SK-N-SH (cell line): ENCODE data around the gene SUCLG2. TPM values are rescaled to one million over a fixed set of nuclear protein-coding genes. Genes with fewer than 3 reads are reported as not detected.

Experiments used
- CTCF ChIA-PET: fragments of 300-600, 350-600 bp; formaldehyde crosslinking; extraction: SDS; loops from one replicate; lab custom pipeline; 2021; lab: Yijun Ruan, JAX
- POLR2A ChIA-PET: fragments of 350-600 bp; sonication (Branson Sonifier 250); formaldehyde crosslinking; extraction: SDS; loops from one replicate; lab custom pipeline; 2020; ENCODE audit warnings: antibody characterized with exemption, inconsistent platforms; lab: Yijun Ruan, JAX
- DNase-seq: peaks from one replicate; pipeline ENCODE4 v3.0.0; 2012
- H2AFZ ChIP-seq: fragments of 200-600 bp; sonication (generic); 2 replicates; pipeline ENCODE4 v1.8.1; 2016; ENCODE audit warnings: antibody characterized with exemption, mild to moderate bottlenecking, low read depth
- H3F3A ChIP-seq: fragments of 200-600 bp; sonication (generic); replicated peaks from 2 replicates; pipeline ENCODE3; 2016; ENCODE audit warnings: antibody characterized with exemption, mild to moderate bottlenecking; ENCODE audit not compliant: insufficient read depth
- H3K27ac ChIP-seq, 2 experiments: fragments of 200-500 bp in 1 of 2; fragments of 200-600 bp in 1 of 2; sonication (Bioruptor generic) in 1 of 2; sonication (generic), shearing (Covaris generic) in 1 of 2; 2 replicates each; pipeline versions ENCODE4 v1.5.1 to v1.6.1; 2014 to 2016; ENCODE audit warnings: low read depth in 2 of 2, inconsistent platforms in 1 of 2, low read length in 1 of 2, mild to moderate bottlenecking in 1 of 2, mixed read lengths in 1 of 2
- H3K27me3 ChIP-seq: fragments of 200-600 bp; sonication (generic), shearing (Covaris generic); 2 replicates; pipeline ENCODE4 v1.6.1; 2016; ENCODE audit warnings: mixed run types; ENCODE audit not compliant: insufficient read depth
- H3K36me3 ChIP-seq, 2 experiments: fragments of 200-500 bp in 1 of 2; fragments of 200-600 bp in 1 of 2; sonication (Bioruptor generic) in 1 of 2; sonication (generic) in 1 of 2; replicated peaks in 1 of 2; 2 replicates each; pipeline versions ENCODE3 to v1.5.1; 2014 to 2016; ENCODE audit warnings: low read length in 1 of 2, mild to moderate bottlenecking in 1 of 2; ENCODE audit not compliant: insufficient read depth in 2 of 2, control insufficient read depth in 1 of 2
- H3K4me1 ChIP-seq, 2 experiments: fragments of 200-500 bp in 1 of 2; fragments of 200-600 bp in 1 of 2; sonication (Bioruptor generic) in 1 of 2; sonication (generic), shearing (Covaris generic) in 1 of 2; 2 replicates each; pipeline versions ENCODE4 v1.5.1 to v1.6.1; 2014 to 2016; ENCODE audit warnings: low read depth in 1 of 2, low read length in 1 of 2, mixed run types in 1 of 2; ENCODE audit not compliant: insufficient read depth in 2 of 2, control insufficient read depth in 1 of 2
- H3K4me2 ChIP-seq: fragments of 200-600 bp; sonication (generic), shearing (Covaris generic); 2 replicates; pipeline ENCODE4 v1.6.1; 2017; ENCODE audit warnings: mixed run types
- H3K4me3 ChIP-seq, 2 experiments: fragments of 200-500 bp in 1 of 2; fragments of 200-600 bp in 1 of 2; sonication (Bioruptor generic) in 1 of 2; sonication (generic), shearing (Covaris generic) in 1 of 2; 2 replicates each; pipeline versions ENCODE4 v1.5.1 to v1.8.1; 2014 to 2016; ENCODE audit warnings: low read depth in 2 of 2, inconsistent platforms in 1 of 2, low read length in 1 of 2, mild to moderate bottlenecking in 1 of 2, mixed read lengths in 1 of 2, moderate library complexity in 1 of 2
- H3K79me2 ChIP-seq: fragments of 200-600 bp; sonication (generic); 2 replicates; pipeline ENCODE4 v1.8.1; 2017; ENCODE audit warnings: mild to moderate bottlenecking; ENCODE audit not compliant: insufficient read depth
- H3K9ac ChIP-seq: fragments of 200-600 bp; sonication (generic); 2 replicates; pipeline ENCODE4 v1.6.1; 2017; ENCODE audit warnings: mixed run types
- H3K9me2 ChIP-seq: fragments of 200-600 bp; sonication (generic); 2 replicates; pipeline ENCODE4 v1.6.1; 2017; ENCODE audit warnings: mixed run types
- H3K9me3 ChIP-seq: fragments of 200-600 bp; sonication (generic); 2 replicates; pipeline ENCODE4 v1.6.1; 2017; ENCODE audit warnings: mixed run types, mild to moderate bottlenecking, moderate library complexity
- H4K20me1 ChIP-seq: fragments of 200-600 bp; sonication (generic); 2 replicates; pipeline ENCODE4 v1.6.1; 2017; ENCODE audit warnings: mild to moderate bottlenecking, mixed run types; ENCODE audit not compliant: insufficient read depth
- CTCF ChIP-seq: fragments of 200-600 bp; sonication (generic); IDR thresholded peaks from 2 replicates; pipeline ENCODE4 v1.6.1; 2017; ENCODE audit warnings: antibody characterized with exemption, mild to moderate bottlenecking, moderate library complexity
- ELF1 ChIP-seq: IDR thresholded peaks from 2 replicates; pipeline ENCODE4 v1.4.0; 2012
- EP300 ChIP-seq, 2 experiments: IDR thresholded peaks; 2 replicates each; pipeline versions ENCODE4 v1.4.0 to v1.6.1; 2012; ENCODE audit warnings: borderline replicate concordance in 1 of 2, low read depth in 1 of 2, low read length in 1 of 2
- EZH2phosphoT487 ChIP-seq: fragments of 200-600 bp; sonication (generic); IDR thresholded peaks from 2 replicates; pipeline ENCODE4 v1.6.1; 2017; ENCODE audit warnings: low read depth, mixed run types, mild to moderate bottlenecking, antibody characterized with exemption, moderate library complexity, borderline replicate concordance
- FOSL2 ChIP-seq: IDR thresholded peaks from 2 replicates; pipeline ENCODE4 v1.4.0; 2012; ENCODE audit warnings: low read depth, mild to moderate bottlenecking, moderate library complexity, borderline replicate concordance
- FOXJ3 ChIP-seq: sonication (generic); formaldehyde crosslinking; IDR thresholded peaks from 2 replicates; pipeline ENCODE4 v1.5.1; 2020; ENCODE audit warnings: mild to moderate bottlenecking, missing genetic modification reagents
- GATA2 ChIP-seq: sonication (generic); formaldehyde crosslinking; IDR thresholded peaks from 2 replicates; pipeline ENCODE4 v1.5.0; 2020; ENCODE audit warnings: mild to moderate bottlenecking, missing genetic modification reagents
- MEF2A ChIP-seq: IDR thresholded peaks from 2 replicates; pipeline ENCODE4 v1.4.0; 2012; ENCODE audit warnings: low read depth, borderline replicate concordance
- NRF1 ChIP-seq: IDR thresholded peaks from 2 replicates; pipeline ENCODE4 v1.6.1; 2012; ENCODE audit warnings: low read depth, mild to moderate bottlenecking, low read length
- POLR2AphosphoS5 ChIP-seq: IDR thresholded peaks from 2 replicates; pipeline ENCODE4 v1.6.1; 2012; ENCODE audit warnings: low read depth, low read length
- RAD21 ChIP-seq: IDR thresholded peaks from 2 replicates; pipeline ENCODE4 v1.6.1; 2012; ENCODE audit warnings: mild to moderate bottlenecking, low read length
- RCOR1 ChIP-seq: fragments of 150-350 bp; IDR thresholded peaks from 2 replicates; pipeline ENCODE4 v1.6.1; 2017; ENCODE audit warnings: antibody characterized with exemption, low read length
- REST ChIP-seq: IDR thresholded peaks from 2 replicates; pipeline ENCODE4 v1.6.1; 2012; ENCODE audit warnings: mild to moderate bottlenecking, low read depth, low read length, moderate library complexity
- RFX5 ChIP-seq: IDR thresholded peaks from 2 replicates; pipeline ENCODE4 v1.6.1; 2012; ENCODE audit warnings: mild to moderate bottlenecking, improper control_type of control experiment, low read length
- RXRA ChIP-seq: IDR thresholded peaks from 2 replicates; pipeline ENCODE4 v1.4.0; 2012; ENCODE audit warnings: low read depth, mild to moderate bottlenecking, borderline replicate concordance
- TAF1 ChIP-seq: IDR thresholded peaks from 2 replicates; pipeline ENCODE4 v1.6.1; 2012; ENCODE audit warnings: low read depth, mild to moderate bottlenecking, low read length, moderate library complexity, borderline replicate concordance
- USF1 ChIP-seq: IDR thresholded peaks from 2 replicates; pipeline ENCODE4 v1.4.0; 2012; ENCODE audit warnings: low read depth, borderline replicate concordance
- YY1 ChIP-seq: IDR thresholded peaks from 2 replicates; pipeline ENCODE4 v1.4.0; 2012; ENCODE audit warnings: low read depth, mild to moderate bottlenecking
- WGBS: methylation state at CpG from one replicate; pipeline ENCODE4 v1.1.6; 2017; ENCODE audit warnings: low lambda C conversion rate; 5-methylcytosine and 5-hydroxymethylcytosine counted together
- polyA plus RNA-seq, 3 experiments: library from polyadenylated mRNA; depleted of rRNA; stranded (reverse); fragments of >200 nt; gene quantifications; 2 replicates each; pipeline ENCODE4 v1.2.3, GENCODE V29; 2012
- TF ChIP-seq, protein P1 (sequence below): fragments of 150-350 bp; IDR thresholded peaks from 2 replicates; pipeline ENCODE4 v1.6.1; 2017; ENCODE audit warnings: antibody characterized with exemption, low read length, low read depth, borderline replicate concordance

The SUCLG2 gene
- polyA plus RNA-seq, 1 of the 3 experiments (the other 2 are of a cell fraction) = 20.2 TPM

DNA sequence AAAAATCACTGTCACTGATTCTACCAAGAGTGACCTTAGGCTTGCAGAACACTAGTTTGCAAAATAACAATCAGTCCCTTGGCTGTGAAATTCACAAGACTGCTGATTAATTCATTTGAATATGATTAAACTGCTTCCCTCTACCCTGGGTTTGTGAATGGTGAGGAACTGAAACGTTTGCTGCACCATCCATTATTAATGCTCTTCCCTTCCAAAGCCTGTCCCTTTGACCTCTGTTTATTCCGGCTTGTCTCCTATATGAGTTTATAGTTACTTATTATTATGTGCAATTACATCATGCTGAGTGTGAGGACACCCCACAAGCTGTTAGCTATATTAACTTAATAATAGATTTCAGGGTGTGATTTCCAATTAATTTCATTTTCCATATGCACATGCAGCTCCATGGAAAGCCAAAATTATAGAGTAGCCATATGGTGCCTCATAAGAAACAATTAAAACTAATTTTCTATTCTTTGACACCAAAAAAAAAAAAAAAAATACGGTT, 96.5 kb downstream of the SUCLG2 start (continued):
- no peak for TF ChIP-seq NRF1
- TF ChIP-seq RXRA = no peak
- TF ChIP-seq CTCF = no peak

DNA sequence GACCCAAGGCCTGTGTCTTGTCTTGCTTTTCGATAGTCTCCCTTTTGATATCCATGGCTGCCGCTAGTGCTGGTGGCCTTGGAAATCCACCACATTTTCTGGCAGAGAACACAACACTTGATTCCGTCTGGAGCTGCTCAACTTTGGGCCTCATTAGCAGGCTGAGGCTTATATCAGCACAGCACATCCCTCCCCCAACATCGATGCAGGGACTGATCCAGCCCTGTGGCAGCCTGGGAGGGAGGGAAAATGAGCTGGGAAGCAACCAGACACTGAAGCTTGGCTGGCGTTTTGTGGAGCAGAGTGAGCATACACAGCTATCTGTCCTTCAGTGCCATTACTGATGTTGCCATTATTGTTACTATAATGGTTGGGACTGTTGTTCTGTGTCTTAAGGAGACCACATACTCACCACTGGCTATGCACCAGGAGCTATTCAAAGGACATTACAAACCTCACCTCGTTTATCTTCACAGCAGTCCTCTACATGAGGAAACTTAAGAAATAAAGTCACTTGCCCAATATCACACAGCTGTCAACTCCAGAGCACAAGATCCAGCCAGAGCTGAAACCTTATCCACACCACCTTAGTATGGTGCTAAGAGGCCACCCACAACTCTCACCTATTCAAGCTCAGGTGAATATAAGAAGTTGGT, 102.9 kb downstream of the SUCLG2 start:
- H3K27ac ChIP-seq = no peak overlapping the region; a peak in 1 of 4 replicates
- H3K9ac ChIP-seq = no peak overlapping the region
- ChIA-PET CTCF (no interaction called here), POLR2A (no interaction called here)
- no peaks in the 10 kb centered on the region for H3K9me3 ChIP-seq
- no peak overlapping the region for H3K4me3 ChIP-seq
- no peaks in the 10 kb centered on the region; a peak in 1 of 4 replicates for H3K4me1 ChIP-seq
- no peaks in the 10 kb centered on the region for H3F3A ChIP-seq
- H3K4me2 ChIP-seq = no peak overlapping the region
- H3K36me3 ChIP-seq = no peaks in the 10 kb centered on the region
- 80% methylated on average over 6 of the region's 6 CpGs for WGBS
- no peaks in the 10 kb centered on the region for H3K9me2 ChIP-seq
- no peaks in the 10 kb centered on the region for H4K20me1 ChIP-seq
- H3K79me2 ChIP-seq = no peaks in the 10 kb centered on the region; the same call in 1 of the 2 replicates
- no peak for DNase-seq
- H3K27me3 ChIP-seq = no peaks in the 10 kb centered on the region
- TF ChIP-seq MEF2A = no peak
- TF ChIP-seq FOSL2 = no peak
- no peak for TF ChIP-seq RAD21
- TF ChIP-seq ELF1 = no peak
- no peak for TF ChIP-seq REST
- TF ChIP-seq CTCF = no peak
- no peak for TF ChIP-seq EP300 (IDR thresholded peaks at IDR 0.05; ENCODE audit: borderline replicate concordance in 1 of 2, low read depth in 1 of 2, low read length in 1 of 2)
- no peak for TF ChIP-seq GATA2
- no peak for TF ChIP-seq YY1
- no peak for TF ChIP-seq RFX5
- TF ChIP-seq EZH2phosphoT487 = no peak
- no peak for TF ChIP-seq RCOR1
- TF ChIP-seq TAF1 = no peak
- TF ChIP-seq USF1 = no peak
- TF ChIP-seq FOXJ3 (CRISPR knock-in tag) = no peak
- no peak for TF ChIP-seq RXRA
- no peak for TF ChIP-seq POLR2AphosphoS5
- TF ChIP-seq, protein P1, sequence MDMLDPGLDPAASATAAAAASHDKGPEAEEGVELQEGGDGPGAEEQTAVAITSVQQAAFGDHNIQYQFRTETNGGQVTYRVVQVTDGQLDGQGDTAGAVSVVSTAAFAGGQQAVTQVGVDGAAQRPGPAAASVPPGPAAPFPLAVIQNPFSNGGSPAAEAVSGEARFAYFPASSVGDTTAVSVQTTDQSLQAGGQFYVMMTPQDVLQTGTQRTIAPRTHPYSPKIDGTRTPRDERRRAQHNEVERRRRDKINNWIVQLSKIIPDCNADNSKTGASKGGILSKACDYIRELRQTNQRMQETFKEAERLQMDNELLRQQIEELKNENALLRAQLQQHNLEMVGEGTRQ = no peak
- H2AFZ ChIP-seq = no peak overlapping the region
